ENCODE measurements around the gene HOXC6.

The HOXC6 gene

GRCh38 chr12:54002915-54003389 is 25.3 kb upstream of the HOXC6 start:
- no peak for DNase-seq (ENCODE audit: low read depth)

- no peak for DNase-seq (ENCODE audit: low read depth)
Measured at GRCh38 chr12:54003625-54004024, 24.6 kb upstream of the HOXC6 start.

GRCh38 chr12:54004063-54004840 is 24.0 kb upstream of the HOXC6 start:
- DNase-seq (ENCODE audit: low read depth), result no peak

GRCh38 chr12:54004841-54005530 is 23.3 kb upstream of the HOXC6 start:
- DNase-seq (ENCODE audit: low read depth), result no peak

GRCh38 chr12:54005531-54005852 is 22.7 kb upstream of the HOXC6 start:
- DNase-seq (ENCODE audit: low read depth), result no peak

- DNase-seq (ENCODE audit: low read depth), result peak; percentile 74
Measured at GRCh38 chr12:54005853-54006558, 22.2 kb upstream of the HOXC6 start.

- DNase-seq (ENCODE audit: low read depth), result no peak
Measured at GRCh38 chr12:54006559-54007220, 21.6 kb upstream of the HOXC6 start.

- no peak for DNase-seq (ENCODE audit: low read depth)
Measured at GRCh38 chr12:54007538-54008259, 20.5 kb upstream of the HOXC6 start.

GRCh38 chr12:54008260-54008552 is 20.0 kb upstream of the HOXC6 start:
- no peak for DNase-seq (ENCODE audit: low read depth)

GRCh38 chr12:54009171-54010052 is 18.8 kb upstream of the HOXC6 start:
- no peak for DNase-seq (ENCODE audit: low read depth)

- no peak for DNase-seq (ENCODE audit: low read depth)
Measured at GRCh38 chr12:54010053-54010971, 17.9 kb upstream of the HOXC6 start.

GRCh38 chr12:54010972-54011664 is 17.1 kb upstream of the HOXC6 start:
- no peak for DNase-seq (ENCODE audit: low read depth)

- DNase-seq (ENCODE audit: low read depth), result no peak
Measured at GRCh38 chr12:54011665-54012532, 16.3 kb upstream of the HOXC6 start.

- no peak for DNase-seq (ENCODE audit: low read depth)
Measured at GRCh38 chr12:54012631-54013409, 15.4 kb upstream of the HOXC6 start.

GRCh38 chr12:54014377-54015017 is 13.7 kb upstream of the HOXC6 start:
- DNase-seq (ENCODE audit: low read depth), result no peak

GRCh38 chr12:54015018-54015931 is 13.0 kb upstream of the HOXC6 start:
- no peak for DNase-seq (ENCODE audit: low read depth)
